ENCODE measurements around the gene ETS2.

Gene ETS2

DNA sequence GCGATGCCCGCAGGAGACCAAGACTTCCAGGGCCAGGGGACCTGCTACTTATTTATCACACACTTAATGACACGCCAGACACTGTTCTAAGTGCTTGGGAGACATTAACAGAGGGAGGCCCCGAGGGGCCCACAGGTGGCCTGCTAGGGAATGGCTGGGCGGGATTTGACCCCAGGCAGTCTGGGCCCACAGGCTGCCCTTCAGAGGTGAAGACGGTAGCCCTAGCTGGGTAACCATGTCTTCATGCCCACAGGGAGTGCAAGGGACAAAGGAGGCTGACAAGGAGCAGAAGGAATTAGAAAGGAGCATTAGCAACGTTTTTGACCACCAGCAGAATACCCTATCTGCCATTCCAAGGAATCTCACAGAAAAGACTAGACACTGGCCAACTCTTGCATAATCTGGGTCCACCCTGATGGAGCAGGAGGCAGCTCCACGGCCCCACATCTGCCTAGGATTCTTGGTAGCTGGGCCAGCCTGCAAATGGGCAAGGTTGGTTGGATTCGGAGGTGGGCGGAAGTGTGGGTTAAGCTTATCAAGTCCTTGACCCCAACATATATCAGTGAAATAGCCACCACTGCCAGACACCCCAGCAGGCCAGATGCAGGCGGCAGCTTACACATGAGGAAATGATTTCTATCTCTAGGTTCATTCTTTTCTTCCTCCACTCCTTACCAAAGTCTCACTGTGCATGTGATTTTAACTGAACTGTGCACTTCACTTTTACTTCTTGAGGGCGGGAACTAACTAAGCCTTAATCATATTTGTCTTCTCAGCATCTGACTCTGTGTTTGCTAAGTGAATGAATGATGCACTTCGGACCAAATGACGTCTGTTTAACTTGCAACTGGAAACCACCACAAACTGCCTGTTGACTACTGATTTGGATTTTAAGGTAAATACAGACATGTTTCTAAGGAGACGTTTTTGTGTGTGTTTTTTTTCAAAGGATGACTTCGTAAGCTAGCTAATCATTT, 3.4 kb upstream of the ETS2 start:
- DNase-seq (ENCODE audit: low read depth), result no peak

DNA sequence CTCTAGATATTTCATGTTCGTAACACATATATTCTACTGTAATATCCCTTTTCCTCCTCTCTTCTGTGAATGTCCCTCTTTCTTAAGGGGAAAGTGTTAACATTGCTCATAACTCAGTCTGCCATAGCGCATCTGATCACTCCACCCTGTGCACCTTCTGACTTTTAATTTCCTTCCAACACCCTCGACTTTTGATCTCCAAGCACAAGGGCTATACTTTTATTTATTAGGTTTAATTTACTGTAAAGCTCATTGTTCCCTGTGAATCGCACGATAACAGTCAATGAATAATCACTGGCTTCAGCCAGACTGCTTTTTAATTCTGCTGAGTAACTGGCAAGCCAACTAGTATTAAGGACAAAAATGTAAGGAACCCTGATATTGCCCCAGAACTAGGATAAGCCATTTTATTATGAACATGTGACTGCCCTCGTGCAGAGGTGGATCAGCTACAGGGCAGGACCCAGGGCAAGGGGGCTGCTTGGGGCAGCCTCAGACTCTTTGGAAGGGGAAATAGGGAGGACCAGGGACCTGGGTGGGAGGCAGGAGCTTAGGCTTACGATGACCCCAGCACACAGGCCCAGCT, 2.6 kb upstream of the ETS2 start:
- no peak for DNase-seq (ENCODE audit: low read depth)

DNA sequence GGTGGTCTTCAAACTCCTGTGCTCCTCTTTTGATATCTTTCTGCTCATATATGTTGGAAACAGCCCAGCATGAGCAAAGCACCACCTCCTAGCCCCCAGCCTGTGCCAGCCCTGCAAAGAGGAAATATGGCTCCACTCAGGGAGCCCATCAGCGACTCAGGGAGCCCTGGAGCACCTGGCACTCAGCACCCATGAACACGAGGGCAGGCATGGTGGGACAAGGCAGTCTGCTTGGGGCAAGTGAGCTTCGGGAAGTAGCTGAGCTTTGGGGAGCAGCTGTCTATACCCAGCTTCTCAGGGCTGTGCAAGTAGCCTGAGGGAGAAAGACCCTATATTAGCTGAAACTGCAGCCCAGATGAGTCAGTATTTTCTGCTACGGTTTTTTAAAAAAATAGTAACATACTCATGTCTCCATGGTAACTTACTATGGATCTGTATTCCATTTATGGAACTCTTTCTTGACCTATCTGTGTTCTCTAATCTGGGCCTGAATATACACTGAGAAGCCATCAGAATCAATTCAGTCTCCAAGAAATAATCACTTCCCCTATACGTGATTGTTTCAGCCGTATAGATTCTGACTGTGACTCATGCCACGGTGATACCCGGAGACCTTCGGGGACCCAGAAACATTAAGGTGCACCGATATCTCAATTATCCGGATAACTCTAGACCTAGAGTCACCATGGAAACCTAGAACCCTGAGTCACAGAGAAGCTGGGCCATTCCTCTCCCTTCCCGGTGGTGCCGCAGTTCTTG, 1.5 kb upstream of the ETS2 start:
- DNase-seq (ENCODE audit: low read depth), result no peak

DNA sequence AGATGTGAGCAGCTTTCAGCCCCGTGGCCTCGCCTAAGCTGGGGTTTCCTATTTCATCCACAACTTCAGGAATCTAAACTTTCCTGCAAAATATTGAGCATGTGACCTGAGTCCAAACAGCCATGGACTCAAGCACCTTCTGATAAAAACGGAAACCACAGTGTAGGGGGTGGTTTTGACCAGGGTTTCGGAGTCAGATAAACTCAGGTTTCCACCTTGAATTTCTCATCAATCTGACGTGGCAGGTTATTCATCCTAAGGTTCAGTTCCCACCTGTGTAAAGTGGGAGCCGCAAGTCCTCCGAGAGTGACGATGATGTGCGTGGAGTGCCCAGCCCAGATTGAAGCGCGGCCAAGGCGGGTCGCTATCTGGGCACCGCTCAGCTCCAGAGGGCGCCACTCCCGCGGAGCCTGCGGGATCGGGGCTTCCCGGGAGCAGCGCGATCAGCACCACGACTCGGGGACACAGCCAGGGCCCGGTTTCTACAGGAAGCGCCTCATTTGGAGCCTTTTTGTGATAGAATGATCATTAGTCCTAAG, 871 bp upstream of the ETS2 start:
- no peak for DNase-seq (ENCODE audit: low read depth)

DNA sequence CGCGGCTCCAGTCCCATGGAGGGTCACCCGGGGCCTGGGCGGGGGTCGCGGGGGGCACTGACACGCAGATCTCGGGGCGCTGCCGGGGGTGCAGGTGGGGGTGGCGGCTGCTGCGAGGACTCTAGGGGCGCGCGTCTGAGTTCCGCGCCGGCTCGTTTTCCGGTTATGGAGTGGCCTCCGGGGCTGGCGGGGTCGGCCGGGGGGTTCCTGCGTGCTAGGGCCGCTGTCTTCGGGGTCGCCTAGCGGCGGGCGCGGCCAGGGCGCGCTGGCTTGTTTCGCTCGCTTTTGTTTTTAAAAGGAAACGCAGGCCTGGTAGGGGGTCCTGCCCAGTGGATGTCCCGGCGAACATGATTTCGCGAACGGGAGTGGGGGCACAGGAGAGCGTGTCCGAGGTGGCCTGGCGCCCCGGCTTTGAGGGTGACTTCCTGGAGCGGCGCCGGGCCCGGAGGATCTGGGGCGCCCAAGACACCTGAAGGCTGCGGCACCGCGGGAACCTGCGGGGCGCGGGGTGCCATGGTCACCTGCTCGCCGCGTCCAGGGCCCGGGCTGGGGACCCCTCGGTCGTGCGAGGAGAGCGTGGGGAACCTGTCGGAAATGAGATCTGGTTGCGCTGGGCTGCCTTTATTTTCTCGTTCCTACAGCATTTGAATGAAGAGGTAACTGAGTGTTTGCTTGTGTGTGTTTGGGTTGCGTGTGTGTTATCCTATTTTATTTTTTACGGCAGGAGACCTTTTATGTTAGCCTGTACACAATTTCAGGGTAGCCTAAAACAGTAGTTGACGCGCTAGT, 618 bp downstream of the ETS2 start:
- no peak for DNase-seq (ENCODE audit: low read depth)

DNA sequence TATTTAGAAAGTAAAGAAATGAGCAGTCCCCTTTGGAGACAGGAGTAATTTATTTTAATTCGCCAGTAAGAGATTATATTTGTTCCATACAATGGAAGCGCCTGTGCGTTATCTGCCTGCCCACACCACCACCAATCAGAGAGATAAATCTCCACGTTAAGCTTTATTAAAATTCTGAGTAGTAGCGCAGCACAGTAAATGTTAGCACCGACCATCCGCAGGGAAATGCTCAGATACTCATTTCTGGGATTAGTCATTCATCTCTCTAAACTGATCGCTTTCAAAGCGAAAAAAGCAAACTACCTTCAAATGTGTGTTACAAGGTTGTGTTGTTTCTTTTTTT, 1.2 kb downstream of the ETS2 start:
- no peak for DNase-seq (ENCODE audit: low read depth)

DNA sequence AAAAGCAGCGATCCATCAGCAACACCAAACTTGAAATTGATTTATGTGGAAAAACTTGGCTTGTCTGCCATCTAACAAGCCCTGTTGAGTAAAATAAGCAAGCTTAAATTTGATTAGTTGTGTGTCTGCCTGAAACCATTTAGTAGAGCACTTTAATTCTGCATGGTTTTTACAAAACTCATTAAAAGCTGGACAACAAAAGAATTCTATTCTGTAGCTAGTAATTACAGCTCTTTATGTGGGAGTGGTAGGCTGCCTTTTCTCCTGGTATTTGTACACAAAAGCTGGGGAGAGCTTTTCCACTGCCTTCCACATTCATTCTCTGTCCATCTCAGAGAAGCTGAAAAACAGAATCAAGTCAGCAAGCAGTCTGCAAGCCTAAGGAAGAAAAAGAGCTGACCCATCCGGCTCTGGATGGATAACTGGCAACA, 1.7 kb downstream of the ETS2 start:
- DNase-seq (ENCODE audit: low read depth), result no peak

DNA sequence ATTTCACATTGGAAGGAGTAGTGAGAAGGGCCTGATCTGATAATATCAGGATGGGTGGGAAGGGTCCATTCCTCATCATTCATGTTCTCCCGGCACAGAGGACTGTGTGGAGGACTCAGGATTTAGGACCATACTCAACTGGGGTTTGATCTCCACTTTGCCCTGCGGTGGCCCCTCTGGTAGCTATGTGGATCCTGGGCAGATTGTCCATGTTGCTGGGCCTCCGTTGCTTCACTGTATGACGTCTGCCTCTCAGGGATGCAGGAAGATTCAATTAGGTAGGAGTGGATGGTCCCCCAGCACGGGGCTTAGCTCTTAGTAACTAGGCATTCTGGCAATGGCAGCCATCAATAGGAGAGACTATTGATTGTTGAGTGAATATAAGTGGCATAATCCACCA, 2.3 kb downstream of the ETS2 start:
- no peak for DNase-seq (ENCODE audit: low read depth)

DNA sequence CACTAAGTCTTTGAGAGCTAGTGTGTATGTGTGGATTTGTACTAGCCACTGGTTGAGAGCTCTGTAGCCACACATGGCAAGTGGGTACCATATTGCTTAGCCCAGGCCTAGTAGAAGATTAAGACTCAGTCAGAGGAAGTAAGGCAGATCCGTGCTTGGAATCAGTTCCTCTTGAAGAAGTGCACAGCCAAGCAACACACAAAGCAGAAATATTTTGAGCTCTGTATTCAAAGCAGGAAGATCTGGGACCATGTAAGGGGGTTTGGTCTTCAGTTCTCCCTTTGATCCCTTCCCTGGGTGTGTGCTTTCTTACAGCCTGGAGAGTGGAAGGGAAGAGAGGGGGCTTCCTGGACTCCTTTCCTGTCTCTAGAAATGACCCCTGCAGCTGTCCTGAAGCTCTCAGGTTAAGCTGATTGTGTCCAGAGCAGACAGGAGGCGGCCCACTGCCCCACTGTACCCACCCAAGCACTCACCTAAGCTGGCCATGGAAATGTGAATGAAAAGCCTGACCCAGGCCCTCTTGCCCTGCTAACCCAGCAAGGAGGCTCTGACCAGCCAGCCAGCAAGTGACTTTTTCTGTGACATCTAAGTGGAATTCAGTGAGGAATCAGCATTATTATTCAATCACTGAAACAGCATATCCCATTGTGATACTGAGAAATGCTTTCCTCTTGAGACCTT, 3.6 kb downstream of the ETS2 start:
- no peak for DNase-seq (ENCODE audit: low read depth)

DNA sequence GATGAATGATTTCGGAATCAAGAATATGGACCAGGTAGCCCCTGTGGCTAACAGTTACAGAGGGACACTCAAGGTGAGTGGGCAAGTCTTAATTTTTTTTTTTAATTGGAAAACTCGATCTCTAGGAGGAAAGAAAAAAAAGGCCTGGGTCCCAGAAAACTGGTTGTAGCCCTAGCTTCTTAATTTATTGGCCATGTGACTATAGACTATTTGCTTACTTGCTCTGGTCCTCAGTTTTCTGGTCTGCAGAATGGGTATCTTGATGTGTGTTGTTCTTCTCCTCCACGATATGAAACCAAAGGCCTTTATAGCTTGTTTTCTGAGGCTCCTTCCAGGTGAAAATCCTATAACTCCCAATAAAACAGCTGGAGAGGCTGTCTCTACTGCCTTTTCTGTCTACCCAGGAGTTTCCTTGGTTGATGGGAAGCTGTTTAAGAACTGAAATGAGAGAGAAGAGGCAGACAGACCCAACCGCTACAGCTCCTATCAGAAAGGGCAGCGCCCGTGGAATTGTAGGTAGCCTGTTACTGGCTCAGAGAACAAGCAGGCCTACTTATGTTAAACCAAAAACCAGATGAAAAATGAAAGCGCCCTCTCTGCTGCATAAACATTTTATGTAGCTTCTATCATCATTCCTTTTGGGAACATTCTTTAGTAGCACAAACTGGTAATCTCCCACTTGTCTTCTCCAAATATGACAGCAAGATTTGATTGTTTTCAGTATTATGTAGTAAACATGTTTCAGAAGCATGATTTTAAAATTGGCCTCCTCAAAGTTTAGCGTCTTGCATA, 4.5 kb downstream of the ETS2 start:
- no peak for DNase-seq (ENCODE audit: low read depth)

DNA sequence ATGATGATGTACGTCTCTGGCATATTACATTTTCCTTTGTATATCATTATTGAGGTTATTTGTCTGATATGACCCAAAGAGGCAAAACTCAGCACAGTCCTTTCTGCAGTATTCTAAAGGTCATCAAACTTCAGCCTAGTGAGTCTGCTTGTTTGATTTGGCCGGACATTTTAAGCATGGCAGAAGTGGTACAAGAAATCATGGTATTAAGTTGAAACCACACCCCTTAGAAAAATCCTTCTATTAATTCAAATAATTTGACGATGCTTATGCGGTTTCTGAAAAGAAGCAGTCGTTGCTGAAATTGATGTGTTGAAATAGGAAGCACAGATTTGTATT, 5.1 kb downstream of the ETS2 start:
- no peak for DNase-seq (ENCODE audit: low read depth)

DNA sequence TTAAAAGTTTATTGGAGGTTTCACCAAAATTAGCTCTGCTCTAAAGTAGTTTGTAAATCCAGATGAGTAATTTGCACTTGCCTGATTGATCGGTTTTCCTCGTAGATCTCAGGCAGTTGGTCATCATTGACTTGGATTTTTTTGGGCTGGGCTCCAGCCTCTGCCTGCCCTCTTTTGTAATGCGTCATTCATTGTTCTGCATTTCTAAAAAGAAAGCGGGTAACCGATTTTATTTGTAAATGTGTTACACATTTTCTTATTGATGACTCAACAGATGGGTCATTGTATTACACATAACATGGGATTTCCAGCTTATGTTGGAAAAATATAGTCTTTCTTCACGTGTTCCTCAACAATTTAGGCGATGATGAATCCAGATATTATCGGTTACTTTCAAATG, 5.5 kb downstream of the ETS2 start:
- DNase-seq (ENCODE audit: low read depth), result peak; percentile 99

DNA sequence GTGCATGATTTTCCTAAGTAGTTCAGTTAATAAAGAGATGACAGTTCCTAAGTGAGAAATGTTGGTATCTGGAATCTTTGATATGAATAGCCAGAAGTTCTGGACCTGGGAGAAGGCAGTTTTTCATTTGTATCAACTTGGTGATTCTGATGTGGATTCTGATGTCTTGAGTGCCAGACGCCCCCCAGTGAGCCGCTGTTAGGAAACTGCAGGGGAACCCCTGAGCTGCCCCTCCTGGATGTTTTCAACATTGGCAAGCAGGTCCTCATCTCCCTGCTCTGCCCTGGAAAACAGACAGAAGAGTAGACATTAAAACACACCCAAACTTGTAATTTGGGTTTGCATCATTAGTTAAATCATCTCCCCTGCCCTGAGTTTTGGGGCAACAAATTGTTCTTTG, 7.4 kb downstream of the ETS2 start:
- no peak for DNase-seq (ENCODE audit: low read depth)

DNA sequence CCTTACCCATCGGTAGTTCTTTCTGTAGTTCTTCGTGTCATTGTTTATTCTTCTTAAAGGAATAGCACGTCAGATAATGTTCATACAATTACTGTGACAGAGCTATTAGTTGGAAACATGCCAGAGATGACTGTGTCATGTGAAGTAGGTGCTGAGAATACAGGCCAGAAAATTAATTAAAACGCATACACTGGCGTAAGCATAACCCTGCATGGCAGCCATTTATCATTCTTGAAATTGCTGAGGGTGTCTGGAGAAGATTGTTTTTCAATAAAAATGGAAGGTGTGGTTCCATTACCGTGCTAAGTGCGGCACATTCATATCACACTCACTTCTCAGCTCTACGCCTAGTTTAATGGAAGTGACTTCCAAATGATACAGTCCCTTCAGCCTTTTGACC, 7.8 kb downstream of the ETS2 start:
- DNase-seq (ENCODE audit: low read depth), result no peak

DNA sequence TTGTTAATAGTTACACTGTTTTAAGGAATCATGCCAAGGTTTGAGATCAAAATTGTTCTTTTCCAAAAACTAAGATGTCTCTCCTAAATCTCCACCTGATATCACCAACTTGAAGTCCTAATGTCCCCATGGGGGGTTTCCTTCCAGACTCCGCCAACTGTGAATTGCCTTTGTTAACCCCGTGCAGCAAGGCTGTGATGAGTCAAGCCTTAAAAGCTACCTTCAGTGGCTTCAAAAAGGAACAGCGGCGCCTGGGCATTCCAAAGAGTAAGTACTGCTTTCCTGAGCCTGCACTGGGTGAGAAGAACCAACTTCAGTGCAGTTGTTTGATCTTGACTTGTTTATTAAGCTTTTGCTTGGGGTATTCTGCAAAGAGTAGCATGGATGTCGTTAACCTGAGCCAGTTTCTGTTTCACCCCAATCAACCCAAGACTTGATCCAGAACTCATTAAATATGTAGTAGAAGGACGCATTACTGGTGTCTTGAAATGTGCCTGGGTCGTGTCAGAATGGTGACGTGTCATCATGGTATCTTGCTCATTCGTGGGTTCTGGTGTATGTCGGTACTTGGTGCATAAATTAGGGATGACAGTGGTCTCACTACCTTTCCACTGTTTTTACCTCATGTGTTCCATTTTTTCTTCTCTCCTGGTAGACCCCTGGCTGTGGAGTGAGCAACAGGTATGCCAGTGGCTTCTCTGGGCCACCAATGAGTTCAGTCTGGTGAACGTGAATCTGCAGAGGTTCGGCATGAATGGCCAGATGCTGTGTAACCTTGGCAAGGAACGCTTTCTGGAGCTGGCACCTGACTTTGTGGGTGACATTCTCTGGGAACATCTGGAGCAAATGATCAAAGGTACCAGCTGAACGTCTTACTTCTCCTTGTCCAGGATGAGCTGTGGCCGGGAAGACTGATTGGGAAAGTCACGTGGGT, 8.7 kb downstream of the ETS2 start:
- DNase-seq (ENCODE audit: low read depth), result no peak

DNA sequence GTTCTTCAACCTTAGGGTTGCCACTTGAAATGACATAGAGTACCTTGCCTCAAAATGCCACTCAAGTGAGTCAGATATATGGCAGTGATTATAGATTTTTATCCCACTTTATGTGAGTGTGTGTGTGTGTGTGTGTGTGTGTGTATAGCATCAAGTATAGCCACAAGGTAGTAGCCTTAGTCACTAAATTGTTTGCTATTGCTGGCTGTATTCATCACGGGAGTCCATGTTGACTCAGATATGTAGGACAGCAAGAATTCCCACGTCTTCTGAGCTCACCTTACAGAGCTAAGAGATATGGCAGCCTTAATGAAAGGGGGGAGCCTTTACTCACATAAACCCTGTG, 9.3 kb downstream of the ETS2 start:
- no peak for DNase-seq (ENCODE audit: low read depth)

DNA sequence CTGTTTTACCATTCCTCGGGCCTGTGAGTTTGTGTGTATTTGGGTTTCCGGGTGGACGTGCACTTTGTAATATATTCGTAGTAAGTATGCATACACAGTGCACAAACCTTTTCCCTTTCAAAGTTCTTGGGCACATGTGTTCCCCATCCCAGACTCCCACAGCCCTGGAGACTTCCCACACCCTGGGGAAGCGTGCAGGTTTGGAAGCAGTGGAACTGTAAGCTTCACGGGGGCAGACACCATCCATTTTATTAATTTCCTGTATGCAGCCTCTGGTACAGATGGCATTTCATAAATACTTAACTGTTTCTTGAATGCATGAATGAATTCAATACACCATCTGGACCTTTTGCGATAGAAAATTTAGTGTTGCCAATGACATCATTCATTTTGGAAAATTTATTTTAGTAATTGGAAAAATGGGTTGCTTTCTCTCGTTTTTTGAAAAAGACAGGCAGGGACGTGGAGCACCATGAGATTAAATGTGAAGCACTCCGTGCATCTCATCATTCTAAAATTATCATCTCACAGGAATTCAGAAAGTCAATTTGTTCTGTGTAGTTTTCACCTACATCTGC, 10.8 kb downstream of the ETS2 start:
- no peak for DNase-seq (ENCODE audit: low read depth)

DNA sequence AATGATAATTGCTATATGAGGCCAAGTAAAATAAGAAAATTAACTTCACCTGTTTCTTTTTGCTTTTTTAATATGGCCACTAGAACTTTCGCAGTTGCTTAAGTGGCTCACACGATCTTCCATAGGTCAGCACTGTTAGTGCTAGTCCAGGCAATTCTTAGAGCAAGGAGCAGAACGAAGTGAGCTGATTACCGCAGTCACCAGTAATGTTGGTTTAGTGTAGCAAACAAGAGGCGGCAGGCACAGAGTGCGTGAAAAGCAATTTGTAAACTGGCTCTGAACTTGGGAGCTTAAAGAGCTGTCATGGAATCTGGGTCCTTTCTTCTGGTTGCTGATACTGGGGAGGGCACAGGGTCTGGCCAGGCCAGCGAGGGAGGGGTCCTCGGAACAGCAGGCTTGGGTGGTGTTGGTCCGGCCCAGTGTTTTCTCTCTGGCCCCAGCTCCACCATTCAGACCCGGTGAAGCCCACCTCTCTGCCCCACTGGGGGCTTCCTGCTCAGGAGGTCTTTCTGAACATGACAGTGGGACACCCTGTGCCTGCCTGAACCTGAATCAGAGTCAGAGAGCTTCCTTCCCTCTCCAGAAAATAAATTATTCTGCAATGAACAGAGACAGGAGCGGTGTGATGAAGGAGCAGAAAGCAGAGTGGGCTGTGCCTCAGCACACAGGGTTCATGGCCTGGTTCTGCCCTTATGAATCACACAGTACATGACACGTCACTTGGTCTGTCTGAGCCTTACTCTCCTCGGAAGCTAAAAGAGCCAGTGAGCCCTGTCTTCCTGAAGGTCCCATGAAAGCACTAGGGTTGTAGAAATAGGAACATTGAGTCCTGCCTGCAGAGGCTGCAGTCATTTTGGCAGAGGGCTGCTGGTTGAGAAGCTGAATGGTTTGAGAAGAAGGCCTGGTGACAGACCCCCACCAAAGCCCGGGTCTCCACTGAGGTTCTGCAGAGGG, 11.9 kb downstream of the ETS2 start:
- DNase-seq (ENCODE audit: low read depth), result no peak
